Measurements from ENCODE around the gene USP25. TPM values are rescaled to one million over a fixed set of nuclear protein-coding genes. Genes with fewer than 3 reads are reported as not detected.

The USP25 gene
- total RNA-seq, 1 experiment from 2014 or later, result 26.0 TPM

- TF ChIP-seq CTCF (conservative IDR thresholded peaks at IDR 0.05), result no peak
- no peak for TF ChIP-seq EZH2 (IDR thresholded peaks at IDR 0.05; ENCODE audit: low read depth)
- BruUV-seq (replicated peaks), result no TSS peak
- no peak overlapping the region for H2AFZ ChIP-seq
- POLR2A ChIA-PET (ENCODE audit: unreplicated experiment), result no interaction called here
- CTCF ChIA-PET, result no interaction called here
- intact Hi-C loops (cut with micrococcal nuclease; ENCODE audit: unreplicated experiment), result no loop called here
- H3K9me2 ChIP-seq (ENCODE audit: insufficient read depth), result no peaks in the 10 kb centered on the region
- H3K36me3 ChIP-seq (ENCODE audit: low read depth), result no peaks in the 10 kb centered on the region
- no peak overlapping the region for H3K27ac ChIP-seq
- no peaks in the 10 kb centered on the region for H3K79me2 ChIP-seq (ENCODE audit: low read depth)
- H3K4me2 ChIP-seq, result no peak overlapping the region
- H3K4me3 ChIP-seq, result no peak overlapping the region
- no peaks in the 10 kb centered on the region for H3F3A ChIP-seq (ENCODE audit: insufficient read depth, low read depth)
- H4K20me1 ChIP-seq (ENCODE audit: insufficient read depth), result no peaks in the 10 kb centered on the region
- DNase-seq, result no peak
- H3K4me1 ChIP-seq (replicated peaks; ENCODE audit: insufficient read depth), result no peaks in the 10 kb centered on the region
- H3K27me3 ChIP-seq (ENCODE audit: insufficient read depth, low read depth), result no peaks in the 10 kb centered on the region
- H3K9me3 ChIP-seq (ENCODE audit: insufficient read depth, low read depth), result no peaks in the 10 kb centered on the region
Observed at GRCh38 chr21:15908187-15908586, 178.4 kb downstream of the USP25 start.

DNA sequence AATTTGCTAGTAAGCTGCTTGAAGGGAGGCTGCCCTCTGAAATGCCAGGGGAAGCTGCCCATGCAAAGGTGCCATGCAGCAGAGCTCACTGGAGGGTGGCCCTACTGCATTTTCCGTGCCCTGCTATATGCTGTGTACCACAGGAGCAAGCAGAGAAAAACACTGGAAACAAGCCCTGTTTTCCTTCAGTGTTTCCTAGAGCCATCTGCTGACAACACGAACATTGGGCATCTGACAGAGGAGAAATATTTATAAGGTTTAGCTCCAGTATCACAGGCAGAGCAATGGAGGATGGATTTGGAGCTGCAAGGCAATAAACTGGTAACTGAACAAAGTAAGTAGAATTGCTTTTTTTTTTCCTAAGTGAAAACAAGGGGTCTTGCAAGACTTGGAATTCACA is 198.4 kb downstream of the USP25 start:
- H2AFZ ChIP-seq, result no peak overlapping the region

DNA sequence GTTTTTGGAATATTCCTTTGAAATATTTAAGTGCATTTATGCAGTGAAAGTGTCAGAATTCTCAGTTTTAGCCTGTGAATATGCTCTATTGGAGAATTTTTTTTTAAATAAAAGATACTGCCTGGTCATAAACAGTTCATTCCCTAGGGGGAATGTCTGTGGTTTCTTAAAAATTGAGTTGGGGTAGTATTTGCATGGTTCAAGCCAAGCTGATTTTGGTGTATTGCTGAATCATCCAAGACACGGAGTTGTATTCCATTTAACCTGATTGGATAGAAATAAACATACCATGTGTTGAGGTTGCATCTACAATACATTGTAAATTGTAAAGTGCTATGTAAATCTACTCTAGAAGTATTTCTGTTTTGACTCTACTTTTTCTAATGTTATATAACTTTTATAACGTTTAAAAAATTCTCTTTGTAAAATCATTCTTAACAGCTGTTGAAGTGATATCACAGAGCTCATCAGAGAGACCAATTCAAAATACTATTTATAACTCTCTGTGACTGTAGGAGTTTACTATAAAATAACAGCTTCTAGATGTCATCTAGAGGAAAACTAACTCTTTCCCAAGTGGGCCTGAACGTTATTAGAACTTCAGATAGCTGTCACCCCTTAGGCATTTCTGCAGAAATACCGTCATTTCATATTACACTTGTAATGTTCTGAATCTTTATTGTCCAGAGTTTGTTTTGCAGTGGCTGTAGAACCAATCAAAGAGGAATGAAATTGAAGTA is 199.1 kb downstream of the USP25 start:
- H3K4me2 ChIP-seq, result no peak overlapping the region
- no peak overlapping the region for H3K27ac ChIP-seq
- H3K9me2 ChIP-seq (ENCODE audit: insufficient read depth), result no peaks in the 10 kb centered on the region
- no peak for DNase-seq
- H2AFZ ChIP-seq, result no peak overlapping the region
- TF ChIP-seq EZH2 (IDR thresholded peaks at IDR 0.05; ENCODE audit: low read depth), result no peak
- TF ChIP-seq CTCF (conservative IDR thresholded peaks at IDR 0.05), result no peak
- no peaks in the 10 kb centered on the region for H3K36me3 ChIP-seq (ENCODE audit: low read depth)
- no peaks in the 10 kb centered on the region for H3K9me3 ChIP-seq (ENCODE audit: insufficient read depth, low read depth)
- H3K4me3 ChIP-seq, result no peak overlapping the region
- H3K4me1 ChIP-seq (replicated peaks; ENCODE audit: insufficient read depth), result no peaks in the 10 kb centered on the region
- BruUV-seq (replicated peaks), result no TSS peak
- POLR2A ChIA-PET (ENCODE audit: unreplicated experiment), result no interaction called here
- intact Hi-C loops (cut with micrococcal nuclease; ENCODE audit: unreplicated experiment), result no loop called here
- H3K27me3 ChIP-seq (ENCODE audit: insufficient read depth, low read depth), result no peaks in the 10 kb centered on the region
- no peaks in the 10 kb centered on the region for H3K79me2 ChIP-seq (ENCODE audit: low read depth)
- no peaks in the 10 kb centered on the region for H3F3A ChIP-seq (ENCODE audit: insufficient read depth, low read depth)
- H4K20me1 ChIP-seq (ENCODE audit: insufficient read depth), result no peaks in the 10 kb centered on the region
- CTCF ChIA-PET, result no interaction called here

More for the DNA sequence above, 198.4 kb downstream of the USP25 start:
- Histone ChIP-seq H3K36me3 (ENCODE audit: low read depth) (no peaks in the 10 kb centered on the region), H3F3A (ENCODE audit: insufficient read depth, low read depth) (no peaks in the 10 kb centered on the region), H3K79me2 (ENCODE audit: low read depth) (no peaks in the 10 kb centered on the region), H3K27ac (no peak overlapping the region), H3K4me1 (replicated peaks; ENCODE audit: insufficient read depth) (no peaks in the 10 kb centered on the region), H3K4me2 (no peak overlapping the region), H4K20me1 (ENCODE audit: insufficient read depth) (no peaks in the 10 kb centered on the region), H3K27me3 (ENCODE audit: insufficient read depth, low read depth) (no peaks in the 10 kb centered on the region), H3K9me3 (ENCODE audit: insufficient read depth, low read depth) (no peaks in the 10 kb centered on the region), H3K4me3 (no peak overlapping the region), H3K9me2 (ENCODE audit: insufficient read depth) (no peaks in the 10 kb centered on the region)
- DNase-seq, result no peak
- POLR2A ChIA-PET (ENCODE audit: unreplicated experiment), result no interaction called here
- intact Hi-C loops (cut with micrococcal nuclease; ENCODE audit: unreplicated experiment), result no loop called here
- BruUV-seq (replicated peaks), result no TSS peak
- CTCF ChIA-PET, result no interaction called here
- TF ChIP-seq EZH2 (IDR thresholded peaks at IDR 0.05; ENCODE audit: low read depth) (no peak), CTCF (conservative IDR thresholded peaks at IDR 0.05) (no peak)

Data from PC-9 (cell line).